Spinal cord (tissue), 10 donors: ENCODE results near the gene PGBD5. TPM values are rescaled to one million over a fixed set of nuclear protein-coding genes. Genes with fewer than 3 reads are reported as not detected.

ENCODE experiments used
- DNase-seq, 6 donors: peaks; one replicate each; pipeline versions ENCODE4 v3.0.0 to v3.0.0-alpha.2; 2013 to 2015; ENCODE audit warnings: low spot score in 6 of 6, low read depth in 4 of 6
- H3K27ac ChIP-seq: one replicate; pipeline ENCODE4 v1.5.1; 2013; ENCODE audit warnings: low read depth, low read length, control low read depth
- H3K27me3 ChIP-seq: one replicate; pipeline ENCODE4 v1.6.1; 2013; ENCODE audit warnings: low read length; ENCODE audit not compliant: control insufficient read depth, insufficient read depth
- H3K36me3 ChIP-seq: one replicate; pipeline ENCODE4 v1.6.1; 2013; ENCODE audit warnings: low read length; ENCODE audit not compliant: control insufficient read depth, insufficient read depth
- H3K4me1 ChIP-seq: one replicate; pipeline ENCODE4 v1.6.1; 2013; ENCODE audit warnings: low read length; ENCODE audit not compliant: control insufficient read depth, insufficient read depth
- H3K4me3 ChIP-seq: one replicate; pipeline ENCODE4 v1.5.1; 2013; ENCODE audit warnings: low read depth, low read length, control low read depth
- H3K9me3 ChIP-seq: one replicate; pipeline ENCODE4 v1.6.1; 2013; ENCODE audit warnings: low read length; ENCODE audit not compliant: control insufficient read depth, insufficient read depth
- WGBS: methylation state at CpG from one replicate; pipeline ENCODE4 v1.1.5; 2013; ENCODE audit warnings: missing lambda C conversion rate; ENCODE audit not compliant: insufficient coverage; 5-methylcytosine and 5-hydroxymethylcytosine counted together
- polyA plus RNA-seq, 2 donors: library from polyadenylated mRNA; unstranded; fragments of 120-200 nt; gene quantifications; one replicate each; pipeline ENCODE4 v1.2.1, GENCODE V29; 2013; ENCODE audit not compliant: insufficient read length in 2 of 2
- total RNA-seq, 2 donors: library from RNA; depleted of rRNA in 1 of 2; stranded (reverse); fragments of 120-200 nt in 1 of 2; fragments of >200 nt in 1 of 2; gene quantifications; one replicate each; pipeline versions ENCODE4 v1.2.3 to v1.2.4, GENCODE V29; 2013 to 2014
- donor health status: healthy.

PGBD5 gene
- total and polyA plus RNA-seq, 4 donors: 4.3 to 22.6 (median 16.1) TPM

- H3K36me3 ChIP-seq: peaks cover 56% of the 10 kb centered on the region
- H3K4me1 ChIP-seq: peaks cover 3% of the 10 kb centered on the region
- no peak overlapping the region for H3K27ac ChIP-seq
- WGBS: 86% methylated on average over 13 of the region's 20 CpGs
- no peaks in the 10 kb centered on the region for H3K27me3 ChIP-seq
- no peaks in the 10 kb centered on the region for H3K9me3 ChIP-seq
- no peak for DNase-seq
- H3K4me3 ChIP-seq: no peak overlapping the region
Observed at GRCh38 chr1:230278871-230279582, 147.1 kb downstream of the PGBD5 start.

- H3K36me3 ChIP-seq: peaks cover 53% of the 10 kb centered on the region
- no peak overlapping the region for H3K4me3 ChIP-seq
- H3K4me1 ChIP-seq: peaks cover 3% of the 10 kb centered on the region
- H3K27ac ChIP-seq: no peak overlapping the region
- 98% methylated on average over 7 of the region's 7 CpGs for WGBS
- DNase-seq: no peak
- no peaks in the 10 kb centered on the region for H3K27me3 ChIP-seq
- H3K9me3 ChIP-seq: no peaks in the 10 kb centered on the region
Observed at GRCh38 chr1:230278376-230278775, 147.8 kb downstream of the PGBD5 start.

GRCh38 chr1:230277201-230278025, 148.7 kb downstream of the PGBD5 start:
- H3K4me3 ChIP-seq: no peak overlapping the region
- peaks cover 53% of the 10 kb centered on the region for H3K36me3 ChIP-seq
- peak in 2 of 6 donors; percentile 64 to 73 for DNase-seq
- no peak overlapping the region for H3K27ac ChIP-seq
- H3K9me3 ChIP-seq: no peaks in the 10 kb centered on the region
- 32% methylated on average over 6 of the region's 15 CpGs for WGBS
- peaks cover 3% of the 10 kb centered on the region for H3K4me1 ChIP-seq
- no peaks in the 10 kb centered on the region for H3K27me3 ChIP-seq

DNA sequence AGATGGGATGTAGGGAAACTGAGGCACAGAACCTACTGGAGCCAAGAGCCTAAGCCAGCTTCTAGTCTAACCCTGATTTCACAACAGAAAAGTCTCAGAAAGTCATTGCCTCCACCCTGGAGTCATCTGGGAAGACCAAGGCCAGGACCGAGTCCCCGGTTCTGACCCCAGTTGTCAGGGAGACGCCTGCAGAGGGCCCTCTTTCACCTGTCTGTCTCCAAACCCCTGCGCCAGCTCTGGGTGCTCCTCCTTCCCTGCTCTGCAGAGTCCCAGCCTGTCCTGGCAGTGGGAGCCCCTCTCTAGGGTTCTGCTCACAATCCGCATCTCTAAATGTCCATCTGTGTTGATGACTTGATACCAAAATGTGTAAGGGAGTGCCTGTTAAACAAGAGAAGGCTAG, 149.7 kb downstream of the PGBD5 start:
- H3K27me3 ChIP-seq: no peaks in the 10 kb centered on the region
- H3K36me3 ChIP-seq: peaks cover 52% of the 10 kb centered on the region
- no peak for DNase-seq
- no peaks in the 10 kb centered on the region for H3K9me3 ChIP-seq
- no peak overlapping the region for H3K27ac ChIP-seq
- no peak overlapping the region for H3K4me3 ChIP-seq
- 91% methylated on average over 4 of the region's 5 CpGs for WGBS
- peaks cover 3% of the 10 kb centered on the region for H3K4me1 ChIP-seq

DNA sequence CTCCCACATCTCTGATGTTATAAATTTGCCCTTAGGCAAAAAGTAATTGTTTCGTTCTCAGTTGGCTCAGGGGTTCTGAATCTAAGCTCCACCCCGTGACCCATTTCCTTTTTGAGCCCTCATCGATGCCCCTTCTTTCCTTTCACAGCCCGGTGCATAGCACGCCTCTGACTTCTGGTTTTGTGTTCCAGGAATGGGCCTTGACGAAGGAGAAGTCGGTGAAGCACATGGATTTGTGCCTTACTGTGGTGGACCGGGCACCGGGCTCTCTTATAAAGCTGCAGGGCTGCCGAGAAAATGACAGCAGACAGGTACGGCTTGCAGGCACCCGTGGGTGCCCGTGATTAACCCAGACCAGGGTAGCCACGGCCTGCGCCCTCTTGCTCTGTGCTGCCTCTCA, 151.9 kb downstream of the PGBD5 start:
- Histone ChIP-seq H3K27me3 (no peaks in the 10 kb centered on the region), H3K4me3 (no peak overlapping the region), H3K4me1 (peaks cover 14% of the 10 kb centered on the region), H3K27ac (no peak overlapping the region), H3K36me3 (peaks cover 31% of the 10 kb centered on the region), H3K9me3 (no peaks in the 10 kb centered on the region)
- no peak for DNase-seq
- WGBS: 90% methylated on average over 13 of the region's 15 CpGs

DNA sequence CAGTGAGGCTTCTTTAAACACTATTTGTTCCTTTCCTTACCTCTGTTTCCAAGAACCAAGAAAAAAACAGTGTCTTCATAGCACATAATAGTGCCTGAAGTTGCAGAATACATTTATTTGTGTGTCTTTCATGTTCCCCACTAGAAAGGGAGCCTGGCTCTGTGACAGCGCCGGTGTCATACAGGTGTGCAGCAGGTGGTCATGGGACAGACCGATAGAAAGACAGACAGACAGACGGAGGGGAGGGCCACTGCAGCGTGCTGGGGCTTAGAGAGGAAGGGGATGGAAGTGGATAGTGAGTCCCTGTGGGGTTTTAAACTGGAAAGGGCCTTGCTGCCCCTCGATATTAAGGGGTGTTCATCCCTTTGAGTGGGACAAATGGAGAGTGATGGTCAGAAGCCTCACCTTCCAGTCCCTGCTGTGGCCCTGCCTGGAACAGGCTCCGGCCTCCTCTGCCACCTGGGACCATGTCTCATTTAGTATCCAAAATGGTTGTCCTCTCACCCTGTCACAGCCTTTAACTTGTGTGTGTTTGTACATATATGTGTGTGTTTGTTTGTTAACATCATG, 152.9 kb downstream of the PGBD5 start:
- Histone ChIP-seq H3K4me1 (peaks cover 18% of the 10 kb centered on the region), H3K9me3 (no peaks in the 10 kb centered on the region), H3K27ac (no peak overlapping the region), H3K36me3 (peaks cover 25% of the 10 kb centered on the region), H3K27me3 (no peaks in the 10 kb centered on the region), H3K4me3 (no peak overlapping the region)
- WGBS: 91% methylated on average over 6 of the region's 7 CpGs
- DNase-seq: no peak

GRCh38 chr1:230272557-230272956, 153.6 kb downstream of the PGBD5 start:
- 98% methylated on average over 8 of the region's 9 CpGs for WGBS
- Histone ChIP-seq H3K4me3 (no peak overlapping the region), H3K4me1 (peaks cover 18% of the 10 kb centered on the region), H3K27ac (no peak overlapping the region), H3K9me3 (no peaks in the 10 kb centered on the region), H3K36me3 (peaks cover 25% of the 10 kb centered on the region), H3K27me3 (no peaks in the 10 kb centered on the region)
- no peak for DNase-seq

- H3K4me3 ChIP-seq: no peak overlapping the region
- WGBS: 94% methylated on average over 18 of the region's 20 CpGs
- H3K27me3 ChIP-seq: no peaks in the 10 kb centered on the region
- H3K4me1 ChIP-seq: peaks cover 16% of the 10 kb centered on the region
- DNase-seq: no peak
- H3K36me3 ChIP-seq: peaks cover 27% of the 10 kb centered on the region
- H3K9me3 ChIP-seq: no peaks in the 10 kb centered on the region
- H3K27ac ChIP-seq: no peak overlapping the region
Observed at GRCh38 chr1:230271300-230272035, 154.7 kb downstream of the PGBD5 start.

DNA sequence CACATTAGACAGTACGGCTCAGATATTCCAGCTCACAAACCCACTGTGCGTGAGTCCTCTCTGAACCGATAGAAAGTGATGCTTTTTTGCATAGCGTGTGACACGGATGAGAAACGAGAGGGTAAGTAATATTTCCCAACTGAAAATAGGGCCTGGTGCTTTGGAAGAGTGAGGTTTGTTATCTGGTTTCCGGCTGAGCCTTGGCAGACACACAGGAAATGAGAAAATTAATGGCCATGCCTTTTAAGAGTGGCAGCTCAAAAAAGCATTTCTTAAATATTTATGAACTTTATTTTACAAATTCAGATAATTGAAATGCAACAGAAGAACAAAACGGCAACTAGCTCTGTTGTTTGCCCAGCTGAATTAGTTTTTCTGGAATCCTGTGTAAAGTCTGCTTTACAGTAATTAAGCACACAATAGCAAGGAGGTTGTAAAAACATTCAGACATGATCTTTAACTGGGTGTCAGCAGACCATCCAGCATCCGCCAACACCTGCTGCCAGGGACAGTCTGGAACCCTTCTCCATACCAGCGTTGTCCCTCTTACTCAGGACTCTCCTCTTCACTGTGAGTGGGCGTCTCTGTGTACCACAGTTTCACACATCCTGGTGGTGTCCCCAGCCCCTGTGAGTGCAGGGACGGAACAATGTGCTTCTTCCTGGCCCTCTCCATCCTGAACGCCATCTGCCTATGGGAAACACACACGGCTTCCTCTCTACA, 155.4 kb downstream of the PGBD5 start:
- Histone ChIP-seq H3K4me1 (peaks cover 15% of the 10 kb centered on the region), H3K36me3 (peaks cover 26% of the 10 kb centered on the region), H3K27me3 (no peaks in the 10 kb centered on the region), H3K27ac (no peak overlapping the region), H3K4me3 (no peak overlapping the region), H3K9me3 (no peaks in the 10 kb centered on the region)
- WGBS: 25% methylated on average over 10 of the region's 14 CpGs
- DNase-seq: peak in 2 of 6 donors; percentile 36 to 72
